ENCODE measurements around the gene LRRC74B.
"Not testable (repeated sequence)": the region's sequence is repeated elsewhere in the genome, so short reads cannot be mapped to it uniquely, and the experiment has no call there.

The LRRC74B gene

DNA sequence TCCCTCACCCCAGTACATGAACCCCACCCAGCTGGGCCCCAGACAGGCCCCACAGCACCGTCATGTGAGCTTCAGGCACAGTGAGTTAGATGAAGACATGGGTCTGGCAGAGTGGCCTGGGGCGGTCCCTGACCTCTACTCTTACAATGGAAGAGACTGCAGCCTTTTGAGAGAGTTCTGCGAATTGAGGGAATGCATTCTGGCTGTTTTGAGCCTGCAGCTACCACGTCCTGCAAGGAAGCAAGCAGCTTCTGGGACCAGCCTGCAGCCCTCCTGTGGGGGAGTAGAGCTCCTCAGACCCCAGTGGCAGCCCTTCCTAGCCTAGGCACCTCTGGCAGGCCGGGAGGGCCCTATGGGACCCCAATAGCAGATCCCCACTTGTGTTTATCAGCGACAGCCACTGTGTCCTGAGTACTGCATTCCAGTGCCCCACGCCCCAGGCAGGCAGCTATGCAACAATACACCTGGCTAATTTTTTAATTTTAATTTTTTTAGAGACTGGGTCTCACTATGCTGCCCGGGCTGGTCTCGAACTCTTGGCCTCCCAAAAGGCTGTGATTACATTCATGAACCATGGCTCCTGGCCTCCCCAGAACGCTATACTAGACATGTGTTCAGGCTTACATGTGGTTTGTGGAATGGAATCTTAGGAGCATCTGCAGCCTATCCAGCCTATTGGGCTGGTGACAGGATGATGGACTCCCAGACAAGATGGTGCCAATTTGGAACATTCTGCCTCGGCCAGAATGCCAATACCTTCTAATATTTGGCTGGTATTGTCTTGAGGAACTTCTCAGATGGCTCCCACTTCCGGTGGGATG lies 12.7 kb upstream of the LRRC74B start:
- no peak for DNase-seq

DNA sequence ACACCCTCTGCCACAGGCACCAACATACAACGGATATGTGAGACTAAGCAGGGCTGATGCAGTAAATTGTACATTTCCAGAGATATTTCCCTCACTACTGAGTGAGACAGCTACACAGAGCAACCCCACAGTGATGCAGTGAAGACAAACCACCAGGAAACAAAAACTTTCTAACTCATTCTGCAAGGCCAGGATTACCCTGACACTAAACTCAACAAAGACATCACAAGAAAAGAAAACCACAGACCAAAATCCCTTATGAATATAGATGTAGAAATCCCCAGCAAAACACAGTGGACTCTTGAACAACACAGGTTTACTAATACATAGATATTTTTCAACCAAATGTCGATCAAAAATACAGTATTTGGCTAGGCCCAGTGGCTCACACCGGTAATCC lies 11.9 kb upstream of the LRRC74B start:
- no peak for DNase-seq

DNA sequence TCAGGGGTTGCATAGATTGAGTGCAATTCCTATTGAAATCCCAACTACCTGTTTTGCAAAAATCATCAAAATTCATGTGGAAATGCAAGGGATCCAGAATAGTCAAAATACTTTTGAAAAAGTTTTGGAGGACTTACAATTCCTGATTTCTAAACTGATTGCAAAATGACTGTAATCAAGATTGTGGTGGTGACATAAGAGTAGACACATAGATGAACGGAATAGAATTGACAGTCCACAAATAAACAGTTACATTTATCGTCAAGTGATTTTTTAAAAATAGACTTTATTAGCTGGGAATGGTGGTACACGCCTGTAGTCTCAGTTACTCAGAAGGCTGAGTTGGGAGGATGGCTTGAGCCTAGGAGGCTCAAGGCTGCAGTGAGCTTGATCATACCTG lies 10.8 kb upstream of the LRRC74B start:
- DNase-seq: no peak

DNA sequence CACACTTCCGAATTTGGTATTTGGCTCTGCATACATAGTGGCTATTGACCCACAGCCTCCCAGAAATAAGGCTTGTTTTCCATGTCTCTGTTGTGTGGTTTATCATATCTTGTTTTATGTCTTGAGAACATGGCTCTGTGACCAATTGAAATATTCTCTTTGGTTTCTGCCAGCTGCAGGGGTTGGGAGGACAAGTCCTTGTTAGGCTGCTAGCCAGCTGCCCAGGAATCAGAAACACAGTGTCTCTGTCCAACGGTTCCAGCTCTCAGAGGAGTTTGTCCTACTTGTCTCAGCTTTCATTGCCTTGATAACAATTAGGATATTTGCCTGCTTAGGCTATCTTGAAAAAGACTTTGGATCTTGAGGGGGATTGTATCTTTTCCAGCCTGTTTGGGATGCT lies 7.3 kb upstream of the LRRC74B start:
- no peak for DNase-seq

DNA sequence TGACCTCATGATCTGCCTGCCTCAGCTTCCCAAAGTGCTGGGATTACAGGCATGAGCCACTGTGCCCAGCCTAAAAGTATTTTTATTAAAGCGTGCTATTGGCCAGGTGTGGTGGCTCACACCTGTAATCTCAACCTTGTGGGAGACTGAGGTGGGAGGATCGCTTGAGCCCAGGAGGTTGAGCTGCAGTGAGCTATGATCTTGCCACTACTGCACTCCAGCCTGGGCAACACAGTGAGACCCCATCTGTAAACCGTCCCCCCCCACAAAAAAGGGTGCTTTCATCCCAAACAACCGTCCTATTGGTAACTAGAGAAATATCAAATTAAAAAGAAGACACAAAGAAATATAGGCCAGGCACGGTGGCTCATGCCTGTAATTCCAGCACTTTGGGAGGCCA lies 6.6 kb upstream of the LRRC74B start:
- DNase-seq: not testable (repeated sequence)

DNA sequence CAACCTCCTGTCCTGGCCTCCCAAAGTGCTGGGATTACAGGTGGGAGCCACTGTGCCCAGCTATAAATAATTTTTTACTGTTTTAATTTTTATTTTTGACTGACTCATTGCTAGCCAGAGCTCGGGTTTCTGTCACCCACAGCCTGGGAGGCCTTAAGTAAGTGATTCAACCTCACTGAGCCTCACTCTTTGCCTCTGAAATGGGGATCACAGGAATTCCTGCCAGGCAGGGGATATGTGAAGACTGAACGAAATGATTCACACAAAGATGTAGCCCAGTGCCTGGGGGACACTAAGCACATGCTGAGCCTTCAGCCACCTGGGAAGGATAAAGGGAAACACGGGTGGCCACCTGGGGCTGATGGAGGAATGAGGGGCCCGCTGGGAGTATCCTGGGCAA lies 3.8 kb upstream of the LRRC74B start:
- DNase-seq: no peak

DNA sequence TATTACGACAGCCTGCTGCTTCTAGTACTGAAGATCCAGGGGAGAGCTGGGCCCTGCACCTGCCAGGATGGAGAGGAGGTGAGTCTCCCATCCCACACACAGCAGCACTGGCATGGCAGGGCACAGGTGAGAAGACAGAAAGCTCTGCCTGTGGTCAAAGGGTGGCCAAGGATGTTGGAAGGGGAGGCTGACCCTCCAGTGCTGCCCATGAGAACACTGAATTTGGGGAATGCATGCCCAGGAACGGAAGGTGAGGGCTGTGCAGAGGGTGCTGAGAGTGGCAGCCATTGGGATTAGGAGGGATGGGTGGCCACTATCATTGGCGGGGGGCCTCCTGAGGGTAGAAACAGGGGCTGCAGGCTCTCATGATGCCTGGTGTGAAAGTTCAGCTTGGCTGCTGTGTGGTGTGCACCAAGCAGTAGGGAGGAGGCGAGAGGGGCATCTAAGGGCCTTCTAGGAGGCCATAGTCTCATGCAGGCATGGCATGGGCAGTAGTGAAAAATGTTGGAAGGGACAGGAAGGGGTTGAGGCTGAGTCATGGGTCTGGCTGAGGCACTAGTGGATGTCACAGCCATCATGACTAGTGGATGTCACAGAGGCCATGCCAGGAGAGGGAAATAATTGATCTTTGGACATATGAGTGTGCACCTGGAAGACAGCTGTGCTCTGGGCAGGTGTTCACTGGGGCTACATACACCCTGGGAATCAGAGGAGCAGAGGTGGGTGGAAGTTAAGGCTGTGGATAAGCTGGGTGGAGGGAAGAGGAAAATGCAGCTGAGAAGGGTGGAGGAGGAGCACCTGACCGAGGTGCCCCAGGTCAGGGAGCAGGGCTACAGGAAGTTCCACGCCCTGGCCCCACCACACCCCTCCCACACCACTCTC lies 2.5 kb upstream of the LRRC74B start:
- no peak for DNase-seq

DNA sequence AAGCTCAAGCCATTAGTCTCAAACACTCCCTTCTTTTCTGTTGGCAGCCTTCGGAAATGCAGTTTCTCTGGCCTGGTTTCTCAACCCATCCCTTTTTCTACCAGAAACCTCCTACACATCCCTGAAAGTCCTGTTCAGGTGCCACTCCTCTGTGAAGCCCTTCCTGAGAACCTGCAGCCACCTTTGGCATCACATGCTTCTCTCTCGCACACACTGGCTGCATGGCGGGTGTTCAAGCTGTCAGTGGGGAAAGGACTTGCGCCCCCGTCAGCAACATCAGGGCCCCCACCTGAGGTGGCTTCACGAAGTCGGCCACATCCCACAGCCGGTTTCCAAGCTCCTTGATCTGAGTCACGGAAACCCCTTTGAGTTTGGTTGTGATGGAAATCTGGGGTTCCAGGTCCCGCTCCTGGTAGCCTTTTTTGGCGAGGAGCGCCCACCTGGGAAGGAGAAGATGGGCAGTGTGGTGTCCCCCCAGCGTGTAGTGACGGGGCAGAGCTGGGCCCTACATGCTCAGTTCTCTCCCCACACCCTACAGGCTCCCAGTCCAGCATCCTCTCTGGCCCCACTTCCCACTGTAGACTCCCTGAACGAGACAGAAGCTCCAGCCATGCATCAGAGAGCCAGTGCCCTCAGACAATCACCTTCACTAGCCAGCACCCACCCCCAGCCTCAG lies 1.7 kb upstream of the LRRC74B start:
- no peak for DNase-seq

DNA sequence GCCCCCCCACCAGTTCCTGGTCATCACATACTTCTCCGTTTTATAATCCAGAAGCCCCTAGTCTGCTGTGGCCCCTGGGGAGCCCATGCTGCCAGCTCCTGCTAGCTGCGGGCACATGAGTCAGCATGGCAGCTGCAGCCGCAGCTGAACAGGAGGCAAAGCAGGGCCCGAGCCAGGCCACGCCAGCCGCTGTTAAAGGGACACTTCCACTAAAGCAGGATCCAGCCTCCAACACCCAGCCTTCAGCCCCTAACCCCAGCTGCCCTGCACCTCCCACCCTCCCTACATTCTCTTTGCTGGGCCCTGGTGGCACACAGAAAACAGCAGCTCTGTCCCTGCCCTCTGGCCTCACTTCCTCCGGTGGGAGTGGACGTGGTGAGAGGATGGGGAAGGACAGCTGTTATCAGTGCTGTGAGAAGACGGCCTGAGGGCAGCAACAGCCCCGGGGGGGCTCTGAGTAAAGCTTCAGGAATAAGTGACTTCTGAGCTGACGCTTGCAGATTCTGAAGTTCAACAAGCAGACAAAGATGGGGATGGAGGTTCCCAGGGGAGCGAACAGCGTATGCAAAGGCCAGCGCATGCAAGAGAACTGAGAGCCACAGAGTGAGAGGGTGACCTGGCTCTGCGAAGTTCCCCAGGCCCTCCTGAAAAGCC lies 688 bp upstream of the LRRC74B start:
- DNase-seq: peak; percentile 64

DNA sequence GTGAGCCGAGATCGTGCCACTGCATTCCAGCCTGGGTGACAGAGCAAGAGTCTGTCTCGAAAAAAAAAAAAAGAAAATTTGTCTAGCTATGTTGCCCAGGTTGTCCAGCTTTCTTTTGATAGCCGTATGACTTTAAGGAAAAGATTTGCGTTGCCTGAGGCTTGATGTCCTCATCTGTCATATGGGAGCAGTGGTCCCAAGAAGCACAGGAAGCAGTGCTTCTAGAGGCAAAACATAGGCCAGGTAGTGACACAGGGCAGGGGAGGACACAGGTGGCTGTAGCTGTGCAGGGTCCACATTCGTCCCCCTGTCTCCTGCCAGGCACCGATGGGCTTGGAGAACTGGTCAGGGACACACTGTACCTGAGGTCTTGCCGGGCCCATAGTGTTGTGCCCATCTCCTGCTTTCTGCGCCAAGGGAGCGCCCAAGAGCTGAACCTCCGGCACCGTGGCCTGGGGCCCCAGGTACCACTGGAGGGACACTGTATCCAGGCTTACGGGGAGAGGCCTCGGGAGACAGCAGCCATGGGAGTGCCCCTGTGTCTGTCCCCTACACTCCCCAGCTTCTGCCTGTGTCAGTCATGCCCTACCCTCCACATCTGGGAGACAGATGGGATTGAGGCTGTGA lies 1.4 kb downstream of the LRRC74B start:
- no peak for DNase-seq

DNA sequence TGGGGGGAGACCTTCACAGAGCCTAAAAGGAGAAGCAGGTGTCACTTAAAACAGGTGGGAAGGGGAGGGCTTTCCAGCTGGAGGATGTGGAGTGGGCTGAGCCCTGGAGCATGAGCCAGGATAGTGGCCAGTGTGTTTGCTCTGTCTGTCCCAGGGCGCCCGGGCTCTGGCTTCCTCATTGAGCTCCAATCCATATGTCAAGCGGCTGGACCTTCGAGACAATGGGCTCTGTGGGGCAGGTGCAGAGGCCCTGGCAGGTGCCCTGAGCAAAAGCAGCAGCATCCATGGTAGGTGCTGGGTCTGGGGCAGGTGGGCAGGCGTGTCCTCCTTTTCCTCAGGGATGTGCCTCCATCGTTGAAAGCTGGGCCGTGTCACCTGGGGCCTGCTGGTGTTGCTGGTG lies 2.0 kb downstream of the LRRC74B start:
- no peak for DNase-seq

DNA sequence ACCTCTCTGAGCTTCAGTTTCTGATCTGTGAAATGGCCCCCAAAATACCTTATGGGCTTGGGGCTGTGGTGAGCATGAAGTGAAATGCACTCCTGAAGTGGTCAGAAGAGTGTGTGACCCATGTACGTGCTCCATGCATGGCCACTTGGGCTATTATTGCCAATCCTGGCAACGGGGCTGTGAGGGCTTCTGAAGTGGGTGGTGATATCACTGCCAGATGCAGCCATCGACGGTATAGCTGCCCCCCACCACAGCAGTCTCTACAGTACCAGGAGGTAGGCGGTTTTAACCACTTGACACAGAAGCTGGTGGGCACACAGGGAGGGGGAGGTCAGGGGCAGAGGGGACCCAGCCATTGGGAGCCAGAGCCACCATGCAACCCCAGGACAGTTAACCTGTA lies 2.7 kb downstream of the LRRC74B start:
- DNase-seq: not testable (repeated sequence)

DNA sequence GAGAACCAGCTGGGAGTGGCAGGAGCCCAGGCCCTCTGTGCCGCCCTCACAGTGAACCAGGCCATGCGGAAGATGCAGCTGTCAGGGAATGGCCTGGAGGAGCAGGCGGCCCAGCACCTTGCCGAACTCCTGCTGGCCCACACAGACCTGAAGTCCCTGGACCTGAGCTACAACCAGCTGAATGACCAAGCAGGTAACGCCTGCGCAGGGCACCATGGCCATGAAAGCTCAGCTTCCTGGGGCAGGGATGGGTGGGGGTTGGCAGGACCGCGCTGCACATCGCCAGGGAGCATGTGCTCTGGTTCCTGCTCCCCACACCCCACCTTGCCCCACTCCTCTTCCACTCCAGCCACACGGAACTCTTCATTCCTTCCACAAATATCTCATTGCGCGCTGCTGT lies 3.2 kb downstream of the LRRC74B start:
- DNase-seq: not testable (repeated sequence)

DNA sequence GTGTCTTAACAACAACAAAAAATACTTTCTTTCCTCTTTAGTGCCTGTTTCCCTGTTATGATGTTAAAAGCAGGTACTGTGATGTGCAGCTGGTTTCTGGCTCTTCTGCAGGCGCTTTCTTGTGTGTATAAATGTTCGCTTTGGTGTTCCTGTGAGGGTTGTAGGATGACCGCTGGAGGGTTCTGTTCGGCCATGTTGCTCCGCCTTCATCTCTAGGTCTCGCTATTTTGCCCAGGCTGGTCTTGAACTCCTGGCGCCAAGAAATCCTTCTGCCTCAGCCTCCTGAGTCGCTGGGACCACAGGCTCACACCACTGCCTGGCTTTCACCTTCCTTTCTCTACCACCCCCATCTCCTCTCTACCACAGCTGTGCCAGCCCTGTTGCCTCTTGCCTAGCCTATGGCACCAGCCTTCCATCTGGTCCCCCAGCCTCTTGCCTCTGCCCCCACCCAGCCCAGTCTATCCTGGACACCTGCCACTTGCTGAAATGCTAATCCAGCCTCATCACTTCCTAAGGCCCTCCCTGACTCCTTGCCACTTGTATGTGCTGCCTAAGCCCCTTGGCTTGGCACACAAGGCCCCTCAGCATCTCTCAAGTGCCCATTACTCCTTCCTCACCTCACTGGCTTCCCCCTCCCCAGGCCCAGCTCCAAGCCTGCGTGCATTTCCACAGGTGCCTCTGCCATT lies 5.5 kb downstream of the LRRC74B start:
- no peak for DNase-seq

DNA sequence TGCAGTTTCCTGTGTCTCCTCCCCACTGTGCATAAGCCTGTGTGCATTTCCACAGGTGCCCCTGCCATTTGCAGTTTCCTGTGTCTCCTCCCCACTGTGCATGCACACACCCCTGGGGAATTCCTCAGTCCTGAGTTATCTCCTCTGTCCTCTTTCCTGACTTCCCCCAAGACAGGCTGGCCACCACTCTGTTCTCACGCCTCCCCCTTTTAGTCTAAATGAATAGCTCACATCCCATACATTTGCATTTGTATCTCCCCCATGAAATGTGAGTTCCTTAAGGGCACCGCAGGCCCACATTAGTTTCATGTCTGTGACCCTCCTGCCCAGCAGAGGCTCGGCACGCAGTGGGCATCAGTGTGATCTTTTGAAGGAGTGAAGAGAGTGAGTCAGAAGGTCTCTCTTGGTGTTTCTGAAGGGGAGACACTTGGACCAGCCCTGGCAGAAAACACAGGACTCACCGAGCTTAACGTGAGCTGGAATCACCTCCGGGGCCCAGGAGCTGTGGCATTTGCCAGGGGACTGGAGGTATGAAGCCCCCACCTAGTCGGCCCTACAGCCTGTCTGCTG lies 6.2 kb downstream of the LRRC74B start:
- DNase-seq: no peak

DNA sequence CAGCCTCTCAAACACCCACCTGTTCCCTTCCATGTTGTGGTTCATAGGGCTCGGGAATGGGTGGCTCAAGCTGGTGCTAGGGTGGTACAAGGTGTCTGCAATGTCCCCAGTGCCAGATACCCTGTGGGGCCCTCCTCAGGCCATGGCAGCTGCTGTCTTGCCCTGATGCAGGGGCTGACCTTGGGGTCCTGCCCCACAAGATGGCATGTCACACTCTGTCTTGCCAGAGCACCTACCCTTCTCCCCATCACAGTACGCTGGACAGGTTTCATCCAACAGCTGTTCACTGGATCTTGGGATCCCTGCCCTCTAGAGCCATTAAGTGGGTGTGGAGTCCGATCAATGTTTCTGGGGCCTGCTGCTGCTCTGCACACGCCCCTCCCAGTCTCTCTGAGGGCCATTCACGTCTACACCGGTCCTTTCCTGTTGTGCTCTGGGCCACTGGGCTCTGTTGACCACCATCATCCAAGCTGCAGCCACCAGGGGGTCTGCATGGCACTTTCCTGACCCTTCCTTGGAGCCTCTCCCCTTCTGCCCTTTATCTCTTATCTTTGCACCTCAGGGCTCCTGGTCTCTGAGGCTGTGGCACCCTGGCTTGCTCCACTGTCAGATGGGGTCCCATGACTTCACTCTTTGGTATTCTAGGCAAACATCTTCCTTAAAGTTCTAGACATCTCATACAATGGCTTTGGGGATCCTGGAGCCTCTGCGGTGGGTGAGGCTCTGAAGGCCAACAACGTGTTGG lies 7.1 kb downstream of the LRRC74B start:
- no peak for DNase-seq

DNA sequence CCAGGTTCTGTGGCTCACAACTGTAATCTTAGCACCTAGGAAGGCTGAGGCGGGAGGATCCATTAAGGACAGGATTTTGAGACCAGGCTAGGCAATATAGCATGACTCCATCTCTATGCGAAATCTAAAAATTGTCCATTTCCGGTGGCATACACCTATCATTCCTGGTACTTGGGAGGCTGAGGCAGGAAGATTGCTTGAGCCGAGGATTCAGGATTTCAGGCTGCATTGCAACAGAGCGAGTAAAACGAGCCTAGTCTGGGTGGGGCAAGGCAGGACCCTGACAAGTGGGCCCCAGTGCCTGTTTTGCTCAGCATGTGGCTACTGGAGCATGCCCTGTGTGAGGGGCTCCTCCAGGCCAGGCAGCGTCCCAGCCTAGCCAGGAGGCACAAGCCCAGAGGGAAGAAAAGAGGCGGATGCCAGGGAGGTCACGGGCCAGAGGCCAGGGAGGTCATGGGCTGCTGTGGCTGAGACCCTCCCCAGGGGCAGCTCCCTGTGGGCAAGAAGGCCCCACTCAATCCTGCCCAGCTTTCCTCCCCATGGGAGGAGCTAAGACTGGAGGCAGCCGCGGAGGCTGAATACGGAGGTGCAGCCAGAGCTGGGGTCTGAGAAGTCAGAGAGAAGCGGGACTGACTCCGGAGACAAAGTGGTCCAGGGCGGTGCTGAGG lies 8.4 kb downstream of the LRRC74B start:
- no peak for DNase-seq

DNA sequence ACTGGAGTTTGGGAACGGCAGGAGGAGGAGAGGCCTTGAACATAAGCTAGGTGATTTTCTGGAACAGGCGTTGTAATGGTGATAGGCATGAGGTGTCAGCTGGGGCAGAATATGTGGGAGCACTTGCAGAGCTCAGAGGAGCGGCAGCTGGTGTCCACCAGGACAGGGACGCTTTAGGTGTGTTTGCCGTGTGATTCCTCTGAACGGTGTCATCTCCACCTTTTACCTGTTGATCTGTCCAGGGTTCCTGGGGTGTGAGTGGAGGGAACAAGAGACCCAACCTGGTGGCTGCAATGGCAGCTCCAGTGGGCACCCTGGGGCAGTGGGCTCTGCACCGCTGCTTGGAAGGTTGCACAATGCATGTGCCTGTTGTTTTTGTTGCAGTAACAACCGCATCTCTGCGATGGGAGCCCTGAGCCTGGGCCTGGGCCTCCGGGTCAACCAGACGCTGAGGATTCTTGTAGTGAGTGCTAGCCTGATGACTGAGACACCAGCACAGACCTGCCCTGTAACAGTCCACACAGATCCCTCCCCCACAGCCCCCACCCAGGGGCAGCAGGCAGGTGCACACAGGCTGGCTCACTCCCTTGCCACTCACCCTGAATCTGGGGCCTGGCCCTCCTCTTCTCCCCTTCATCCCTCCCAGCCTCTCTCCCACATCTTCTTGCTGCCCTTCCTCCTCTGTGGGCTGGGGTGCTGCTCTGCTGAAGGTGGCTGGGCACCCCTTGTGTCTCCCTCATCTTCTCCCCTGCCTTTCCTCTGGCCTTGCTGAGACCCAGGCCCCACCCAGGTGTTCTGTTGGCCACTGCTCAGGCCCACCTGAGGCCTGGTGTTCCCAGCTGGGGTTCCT lies 9.2 kb downstream of the LRRC74B start:
- no peak for DNase-seq

DNA sequence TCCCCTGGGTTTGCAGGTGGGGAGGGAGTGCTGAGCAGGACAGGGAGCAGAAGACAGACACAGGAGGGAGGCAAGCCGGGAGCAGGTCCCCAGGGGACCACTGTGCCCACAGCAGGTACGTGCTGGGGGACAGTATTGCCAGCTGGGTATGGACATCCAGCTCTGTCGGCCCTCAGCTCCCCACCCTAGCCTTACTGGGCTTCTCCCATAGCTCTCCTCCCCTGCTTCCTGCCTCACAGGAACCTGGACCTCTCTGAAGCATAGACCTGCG lies 9.8 kb downstream of the LRRC74B start:
- DNase-seq: no peak

Measured in hematopoietic multipotent progenitor cell treated with erythropoietin and hydrocortisone succinate and interleukin-3 and kit ligand, for 4 days (in vitro differentiated cells).